ENCODE data around the gene C3orf20.

The C3orf20 gene

DNA sequence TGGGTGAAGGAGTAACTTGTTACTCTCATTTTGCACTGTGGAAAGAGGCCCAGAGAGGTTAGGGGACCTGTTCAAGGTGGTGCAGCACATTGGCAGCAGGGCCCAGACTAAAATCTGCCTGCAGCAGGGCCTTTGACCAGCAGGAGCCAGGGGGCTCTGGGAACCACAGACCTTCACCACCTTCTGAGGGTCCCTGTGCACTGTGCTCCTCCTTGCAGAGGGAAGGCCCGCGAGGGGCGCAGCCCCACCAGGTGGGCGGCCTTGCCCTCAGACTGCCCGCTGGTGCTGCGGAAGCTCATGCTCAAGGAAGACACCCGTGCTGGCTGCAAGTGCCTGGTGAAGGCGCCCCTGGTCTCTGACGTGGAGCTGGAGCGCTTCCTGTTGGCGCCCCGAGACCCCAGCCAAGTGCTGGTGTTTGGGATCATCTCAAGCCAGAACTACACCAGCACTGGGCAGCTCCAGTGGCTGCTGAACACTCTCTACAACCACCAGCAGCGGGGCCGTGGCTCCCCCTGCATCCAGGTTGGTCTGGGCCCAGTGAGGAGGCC, 82.3 kb downstream of the C3orf20 start:
- no peak overlapping the region for H3K4me3 ChIP-seq (ENCODE audit: low read depth, low read length)
- in situ Hi-C loops (cut with HindIII; ENCODE audit: low sequenced_read_pairs) = no loop called here
- DNase-seq (ENCODE audit: low read depth) = no peak
- TF ChIP-seq CTCF (IDR thresholded peaks at IDR 0.05; ENCODE audit: low read depth, low read length, missing control alignments) = no peak

DNA sequence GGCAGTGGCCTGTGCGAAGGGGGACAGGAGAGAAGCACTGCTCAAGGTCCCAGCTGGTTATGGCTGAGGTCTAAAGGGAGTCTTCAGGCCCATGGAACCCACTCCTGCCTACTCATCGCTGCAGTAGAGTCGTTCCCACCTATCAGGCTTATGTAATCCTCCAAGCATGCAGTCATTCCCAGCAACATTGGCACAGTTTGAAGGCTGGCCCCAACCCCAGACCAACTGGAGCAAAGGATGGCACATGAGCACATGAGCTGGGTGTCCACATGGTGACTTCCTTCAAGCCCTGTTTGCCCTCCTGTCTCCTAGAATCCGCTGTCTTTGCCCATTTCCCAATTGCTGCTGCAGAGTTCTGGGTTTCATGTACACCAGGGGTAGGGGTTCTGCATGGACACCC, 83.4 kb downstream of the C3orf20 start:
- DNase-seq (ENCODE audit: low read depth) = no peak
- TF ChIP-seq CTCF (IDR thresholded peaks at IDR 0.05; ENCODE audit: low read depth, low read length, missing control alignments) = no peak
- H3K4me3 ChIP-seq (ENCODE audit: low read depth, low read length) = no peak overlapping the region
- in situ Hi-C loops (cut with HindIII; ENCODE audit: low sequenced_read_pairs) = no loop called here

- in situ Hi-C loops (cut with HindIII; ENCODE audit: low sequenced_read_pairs) = no loop called here
Observed at GRCh38 chr3:14758959-14759358, 84.0 kb downstream of the C3orf20 start.

DNA sequence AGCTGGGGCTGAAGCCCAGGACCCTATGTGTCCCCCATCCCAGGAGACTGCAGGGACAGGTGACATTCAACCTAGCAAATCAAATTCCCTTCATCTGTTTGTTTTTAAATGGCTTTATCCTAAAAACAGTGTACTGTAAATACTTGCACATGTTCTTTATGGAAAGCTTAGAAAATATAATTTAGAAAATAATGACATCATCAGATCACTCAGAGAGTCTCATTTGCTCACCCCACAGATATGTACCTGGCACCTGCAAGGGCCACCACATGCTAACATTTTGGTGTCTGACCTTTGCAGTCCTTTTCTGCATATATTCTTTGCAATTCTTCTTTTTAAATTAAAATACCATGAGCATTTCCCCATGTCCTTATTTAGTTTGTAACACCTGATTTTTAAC, 85.2 kb downstream of the C3orf20 start:
- DNase-seq (ENCODE audit: low read depth) = no peak
- in situ Hi-C loops (cut with HindIII; ENCODE audit: low sequenced_read_pairs) = no loop called here
- H3K4me3 ChIP-seq (ENCODE audit: low read depth, low read length) = no peak overlapping the region
- no peak for TF ChIP-seq CTCF (IDR thresholded peaks at IDR 0.05; ENCODE audit: low read depth, low read length, missing control alignments)

More at GRCh38 chr3:14758959-14759358, 84.0 kb downstream of the C3orf20 start:
- no peak overlapping the region for H3K4me3 ChIP-seq (ENCODE audit: low read depth, low read length)
- TF ChIP-seq CTCF (IDR thresholded peaks at IDR 0.05; ENCODE audit: low read depth, low read length, missing control alignments) = no peak
- DNase-seq (ENCODE audit: low read depth) = no peak

DNA sequence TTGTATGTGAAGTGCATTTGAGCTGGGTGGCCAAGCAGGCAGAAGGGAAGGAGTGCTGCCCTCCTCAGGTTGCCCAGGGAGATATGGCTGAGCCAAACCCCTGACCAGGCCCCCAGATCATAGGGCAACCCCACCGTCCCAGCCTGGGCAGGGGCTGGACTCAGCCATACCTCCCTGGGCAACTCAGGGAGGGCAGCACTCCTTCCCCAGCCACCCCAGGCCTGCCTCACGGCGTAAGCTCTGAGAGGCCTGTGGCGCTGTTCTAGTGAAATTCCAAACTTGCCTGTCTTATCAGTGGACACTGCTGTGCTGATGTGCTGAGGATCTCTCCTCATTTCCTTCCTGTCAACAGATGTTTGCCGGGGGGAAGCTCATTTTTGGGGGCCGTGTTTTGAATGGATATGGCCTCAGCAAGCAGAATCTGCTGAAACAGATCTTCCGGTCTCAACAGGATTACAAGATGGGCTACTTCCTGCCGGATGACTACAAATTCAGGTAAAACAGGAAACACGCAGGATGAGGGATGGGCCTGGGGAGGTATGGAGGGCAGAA, 86.3 kb downstream of the C3orf20 start:
- in situ Hi-C loops (cut with HindIII; ENCODE audit: low sequenced_read_pairs) = no loop called here
- no peak for TF ChIP-seq CTCF (IDR thresholded peaks at IDR 0.05; ENCODE audit: low read depth, low read length, missing control alignments)
- no peak for DNase-seq (ENCODE audit: low read depth)
- H3K4me3 ChIP-seq (ENCODE audit: low read depth, low read length) = no peak overlapping the region

DNA sequence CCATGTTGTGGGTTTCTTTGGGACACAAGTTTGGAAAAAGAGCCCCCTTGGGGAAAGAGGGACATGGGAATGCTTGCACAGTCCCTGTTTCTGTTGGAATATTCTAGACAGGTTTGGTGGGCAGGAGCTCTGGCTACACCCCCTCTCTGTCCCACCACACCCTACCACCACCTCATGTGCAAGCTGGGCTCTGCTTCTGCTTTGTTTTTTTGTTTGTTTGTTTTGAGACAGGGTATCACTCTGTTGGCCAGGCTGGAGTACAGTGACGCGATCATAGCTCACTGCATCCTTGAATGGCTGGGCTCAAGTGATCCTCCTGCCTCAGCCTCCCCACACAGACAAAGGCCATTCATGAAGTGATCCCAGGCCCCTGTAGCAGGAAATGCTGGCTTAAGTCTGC, 86.9 kb downstream of the C3orf20 start:
- in situ Hi-C loops (cut with HindIII; ENCODE audit: low sequenced_read_pairs) = no loop called here
- DNase-seq (ENCODE audit: low read depth) = no peak

More for the DNA sequence above, 86.9 kb downstream of the C3orf20 start:
- no peak for TF ChIP-seq CTCF (IDR thresholded peaks at IDR 0.05; ENCODE audit: low read depth, low read length, missing control alignments)
- H3K4me3 ChIP-seq (ENCODE audit: low read depth, low read length) = no peak overlapping the region

All from astrocyte of the cerebellum (primary cell).